HG02642 (cell line): Measurements from ENCODE around the gene NSUN3.

Experiments used
- ATAC-seq: cut with Tn5 transposase; IDR thresholded peaks from one replicate; pipeline ENCODE4 v1.9.1; 2021; ENCODE audit warnings: mild to moderate bottlenecking; ENCODE audit not compliant: unreplicated experiment, poor library complexity

The NSUN3 gene

GRCh38 chr3:94176988-94177745, 114.3 kb downstream of the NSUN3 start:
- no peak for ATAC-seq
